Measurements from ENCODE around the gene TDRD10. TPM values are rescaled to one million over a fixed set of nuclear protein-coding genes. Genes with fewer than 3 reads are reported as not detected.

TDRD10 gene
- total and polyA plus RNA-seq, 4 donors = 0.23 to 1.5 (median 0.78) TPM

- no peak overlapping the region for H3K9ac ChIP-seq (ENCODE audit: low read depth in 1 of 2, low read length in 2 of 2)
- no peaks in the 10 kb centered on the region for H3K36me3 ChIP-seq (ENCODE audit: control insufficient read depth in 4 of 4, insufficient read depth in 3 of 4, low read depth in 1 of 4, low read length in 3 of 4)
- peaks cover 0 to 6% (median 3%) of the 10 kb centered on the region in 4 donors for H3K27me3 ChIP-seq (ENCODE audit: control insufficient read depth in 4 of 4, insufficient read depth in 4 of 4, low read length in 3 of 4)
- no peaks in the 10 kb centered on the region for H3K9me3 ChIP-seq (ENCODE audit: control insufficient read depth in 4 of 4, low read length in 3 of 4)
- no peak for TF ChIP-seq MAX (IDR thresholded peaks at IDR 0.05)
- no peak for TF ChIP-seq RXRA (IDR thresholded peaks at IDR 0.05)
- no peak for TF ChIP-seq EGR1 (IDR thresholded peaks at IDR 0.05; ENCODE audit: low read depth in 2 of 2)
- TF ChIP-seq, protein P1, sequence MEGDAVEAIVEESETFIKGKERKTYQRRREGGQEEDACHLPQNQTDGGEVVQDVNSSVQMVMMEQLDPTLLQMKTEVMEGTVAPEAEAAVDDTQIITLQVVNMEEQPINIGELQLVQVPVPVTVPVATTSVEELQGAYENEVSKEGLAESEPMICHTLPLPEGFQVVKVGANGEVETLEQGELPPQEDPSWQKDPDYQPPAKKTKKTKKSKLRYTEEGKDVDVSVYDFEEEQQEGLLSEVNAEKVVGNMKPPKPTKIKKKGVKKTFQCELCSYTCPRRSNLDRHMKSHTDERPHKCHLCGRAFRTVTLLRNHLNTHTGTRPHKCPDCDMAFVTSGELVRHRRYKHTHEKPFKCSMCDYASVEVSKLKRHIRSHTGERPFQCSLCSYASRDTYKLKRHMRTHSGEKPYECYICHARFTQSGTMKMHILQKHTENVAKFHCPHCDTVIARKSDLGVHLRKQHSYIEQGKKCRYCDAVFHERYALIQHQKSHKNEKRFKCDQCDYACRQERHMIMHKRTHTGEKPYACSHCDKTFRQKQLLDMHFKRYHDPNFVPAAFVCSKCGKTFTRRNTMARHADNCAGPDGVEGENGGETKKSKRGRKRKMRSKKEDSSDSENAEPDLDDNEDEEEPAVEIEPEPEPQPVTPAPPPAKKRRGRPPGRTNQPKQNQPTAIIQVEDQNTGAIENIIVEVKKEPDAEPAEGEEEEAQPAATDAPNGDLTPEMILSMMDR (IDR thresholded peaks at IDR 0.05; ENCODE audit: low read depth, low read length, missing input control) = no peak
- TF ChIP-seq RAD21 (IDR thresholded peaks at IDR 0.05) = no peak
- TF ChIP-seq FOXA1 (IDR thresholded peaks at IDR 0.05) = no peak
- TF ChIP-seq, protein P2, sequence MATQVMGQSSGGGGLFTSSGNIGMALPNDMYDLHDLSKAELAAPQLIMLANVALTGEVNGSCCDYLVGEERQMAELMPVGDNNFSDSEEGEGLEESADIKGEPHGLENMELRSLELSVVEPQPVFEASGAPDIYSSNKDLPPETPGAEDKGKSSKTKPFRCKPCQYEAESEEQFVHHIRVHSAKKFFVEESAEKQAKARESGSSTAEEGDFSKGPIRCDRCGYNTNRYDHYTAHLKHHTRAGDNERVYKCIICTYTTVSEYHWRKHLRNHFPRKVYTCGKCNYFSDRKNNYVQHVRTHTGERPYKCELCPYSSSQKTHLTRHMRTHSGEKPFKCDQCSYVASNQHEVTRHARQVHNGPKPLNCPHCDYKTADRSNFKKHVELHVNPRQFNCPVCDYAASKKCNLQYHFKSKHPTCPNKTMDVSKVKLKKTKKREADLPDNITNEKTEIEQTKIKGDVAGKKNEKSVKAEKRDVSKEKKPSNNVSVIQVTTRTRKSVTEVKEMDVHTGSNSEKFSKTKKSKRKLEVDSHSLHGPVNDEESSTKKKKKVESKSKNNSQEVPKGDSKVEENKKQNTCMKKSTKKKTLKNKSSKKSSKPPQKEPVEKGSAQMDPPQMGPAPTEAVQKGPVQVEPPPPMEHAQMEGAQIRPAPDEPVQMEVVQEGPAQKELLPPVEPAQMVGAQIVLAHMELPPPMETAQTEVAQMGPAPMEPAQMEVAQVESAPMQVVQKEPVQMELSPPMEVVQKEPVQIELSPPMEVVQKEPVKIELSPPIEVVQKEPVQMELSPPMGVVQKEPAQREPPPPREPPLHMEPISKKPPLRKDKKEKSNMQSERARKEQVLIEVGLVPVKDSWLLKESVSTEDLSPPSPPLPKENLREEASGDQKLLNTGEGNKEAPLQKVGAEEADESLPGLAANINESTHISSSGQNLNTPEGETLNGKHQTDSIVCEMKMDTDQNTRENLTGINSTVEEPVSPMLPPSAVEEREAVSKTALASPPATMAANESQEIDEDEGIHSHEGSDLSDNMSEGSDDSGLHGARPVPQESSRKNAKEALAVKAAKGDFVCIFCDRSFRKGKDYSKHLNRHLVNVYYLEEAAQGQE (IDR thresholded peaks at IDR 0.05) = no peak
- no peak for TF ChIP-seq TAF1 (conservative IDR thresholded peaks at IDR 0.05)
- TF ChIP-seq HNF4A (conservative IDR thresholded peaks at IDR 0.05) = no peak
- no peak for TF ChIP-seq JUND (IDR thresholded peaks at IDR 0.05)
- TF ChIP-seq, protein P3, sequence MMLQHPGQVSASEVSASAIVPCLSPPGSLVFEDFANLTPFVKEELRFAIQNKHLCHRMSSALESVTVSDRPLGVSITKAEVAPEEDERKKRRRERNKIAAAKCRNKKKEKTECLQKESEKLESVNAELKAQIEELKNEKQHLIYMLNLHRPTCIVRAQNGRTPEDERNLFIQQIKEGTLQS (IDR thresholded peaks at IDR 0.05) = no peak
- no peak for TF ChIP-seq ZBTB33 (IDR thresholded peaks at IDR 0.05)
- no peak for TF ChIP-seq FOXA2 (IDR thresholded peaks at IDR 0.05)
- H3K27ac ChIP-seq (ENCODE audit: low read depth in 1 of 2, low read length in 2 of 2) = no peak overlapping the region
- peaks cover 3 to 10% (median 7%) of the 10 kb centered on the region in 4 donors for H3K4me1 ChIP-seq (ENCODE audit: control insufficient read depth in 4 of 4, insufficient read depth in 4 of 4, low read length in 3 of 4)
- WGBS = 94% methylated on average over 59 of the region's 59 CpGs
- no peak overlapping the region for H3K4me3 ChIP-seq (ENCODE audit: low read depth in 1 of 3, low read length in 3 of 3)
- no peak for DNase-seq (ENCODE audit: low spot score)
Measured at GRCh38 chr1:154571244-154571963, 69.4 kb downstream of the TDRD10 start.

GRCh38 chr1:154571964-154572288 is 69.9 kb downstream of the TDRD10 start:
- H3K4me1 ChIP-seq (ENCODE audit: control insufficient read depth in 4 of 4, insufficient read depth in 4 of 4, low read length in 3 of 4) = peaks cover 3 to 10% (median 7%) of the 10 kb centered on the region in 4 donors
- H3K4me3 ChIP-seq (ENCODE audit: low read depth in 1 of 3, low read length in 3 of 3) = no peak overlapping the region
- no peak for DNase-seq (ENCODE audit: low spot score)
- TF ChIP-seq SP1 (IDR thresholded peaks at IDR 0.05) (no peak), JUND (IDR thresholded peaks at IDR 0.05) (no peak), NR2F2 (IDR thresholded peaks at IDR 0.05) (no peak), HNF4A (conservative IDR thresholded peaks at IDR 0.05) (no peak), FOXA2 (IDR thresholded peaks at IDR 0.05) (no peak), ZBTB33 (IDR thresholded peaks at IDR 0.05) (no peak), YY1 (IDR thresholded peaks at IDR 0.05) (no peak), RXRA (IDR thresholded peaks at IDR 0.05) (no peak), MAX (IDR thresholded peaks at IDR 0.05) (no peak), RAD21 (IDR thresholded peaks at IDR 0.05) (no peak), EGR1 (IDR thresholded peaks at IDR 0.05; ENCODE audit: low read depth in 2 of 2) (no peak), FOXA1 (IDR thresholded peaks at IDR 0.05) (no peak)
- TF ChIP-seq, protein P3 (IDR thresholded peaks at IDR 0.05) = no peak
- TF ChIP-seq, protein P1 (IDR thresholded peaks at IDR 0.05; ENCODE audit: low read depth, low read length, missing input control) = no peak
- 92% methylated on average over 29 of the region's 29 CpGs for WGBS
- H3K9ac ChIP-seq (ENCODE audit: low read depth in 1 of 2, low read length in 2 of 2) = no peak overlapping the region
- H3K9me3 ChIP-seq (ENCODE audit: control insufficient read depth in 4 of 4, low read length in 3 of 4) = no peaks in the 10 kb centered on the region
- H3K36me3 ChIP-seq (ENCODE audit: control insufficient read depth in 4 of 4, insufficient read depth in 3 of 4, low read depth in 1 of 4, low read length in 3 of 4) = no peaks in the 10 kb centered on the region
- H3K27me3 ChIP-seq (ENCODE audit: control insufficient read depth in 4 of 4, insufficient read depth in 4 of 4, low read length in 3 of 4) = peaks cover 0 to 6% (median 3%) of the 10 kb centered on the region in 4 donors
- no peak overlapping the region for H3K27ac ChIP-seq (ENCODE audit: low read depth in 1 of 2, low read length in 2 of 2)

All from liver (tissue), 9 donors.